Ishikawa (cell line): ENCODE data around the gene PCDHGA9.
A peak's percentile ranks its signal among the peaks of the same experiment; 100 is the strongest.

Experiments
- CEBPB ChIP-seq: IDR thresholded peaks from 2 replicates; pipeline ENCODE4 v1.6.1; 2012
- CREB1 ChIP-seq: IDR thresholded peaks from 2 replicates; pipeline ENCODE4 v1.6.1; 2012; ENCODE audit warnings: low read depth
- EGR1 ChIP-seq: IDR thresholded peaks from 2 replicates; pipeline ENCODE4 v1.6.1; 2012
- EP300 ChIP-seq: IDR thresholded peaks from 2 replicates; pipeline ENCODE4 v1.6.1; 2012; ENCODE audit warnings: borderline replicate concordance
- FOXM1 ChIP-seq: IDR thresholded peaks from 2 replicates; pipeline ENCODE4 v1.6.1; 2012; ENCODE audit warnings: low read depth, borderline replicate concordance
- MAX ChIP-seq: IDR thresholded peaks from 2 replicates; pipeline ENCODE4 v1.6.1; 2012
- NFIC ChIP-seq: IDR thresholded peaks from 2 replicates; pipeline ENCODE4 v1.6.1; 2012
- RAD21 ChIP-seq: IDR thresholded peaks from 2 replicates; pipeline ENCODE4 v1.6.1; 2012; ENCODE audit warnings: low read depth
- TAF1 ChIP-seq: IDR thresholded peaks from 2 replicates; pipeline ENCODE4 v1.6.1; 2012; ENCODE audit warnings: low read depth, mild to moderate bottlenecking
- TCF12 ChIP-seq: IDR thresholded peaks from 2 replicates; pipeline ENCODE4 v1.6.1; 2012; ENCODE audit warnings: low read depth
- TEAD4 ChIP-seq: IDR thresholded peaks from 2 replicates; pipeline ENCODE4 v1.6.1; 2012
- USF1 ChIP-seq: IDR thresholded peaks from 2 replicates; pipeline ENCODE4 v1.6.1; 2012
- YY1 ChIP-seq: IDR thresholded peaks from 2 replicates; pipeline ENCODE4 v1.6.1; 2012; ENCODE audit warnings: low read depth
- ZBTB7A ChIP-seq: IDR thresholded peaks from 2 replicates; pipeline ENCODE4 v1.6.1; 2012; ENCODE audit warnings: low read depth
- TF ChIP-seq, protein P1 (sequence below): IDR thresholded peaks from 2 replicates; pipeline ENCODE4 v1.6.1; 2012; ENCODE audit warnings: low read depth, mild to moderate bottlenecking

Gene PCDHGA9

DNA sequence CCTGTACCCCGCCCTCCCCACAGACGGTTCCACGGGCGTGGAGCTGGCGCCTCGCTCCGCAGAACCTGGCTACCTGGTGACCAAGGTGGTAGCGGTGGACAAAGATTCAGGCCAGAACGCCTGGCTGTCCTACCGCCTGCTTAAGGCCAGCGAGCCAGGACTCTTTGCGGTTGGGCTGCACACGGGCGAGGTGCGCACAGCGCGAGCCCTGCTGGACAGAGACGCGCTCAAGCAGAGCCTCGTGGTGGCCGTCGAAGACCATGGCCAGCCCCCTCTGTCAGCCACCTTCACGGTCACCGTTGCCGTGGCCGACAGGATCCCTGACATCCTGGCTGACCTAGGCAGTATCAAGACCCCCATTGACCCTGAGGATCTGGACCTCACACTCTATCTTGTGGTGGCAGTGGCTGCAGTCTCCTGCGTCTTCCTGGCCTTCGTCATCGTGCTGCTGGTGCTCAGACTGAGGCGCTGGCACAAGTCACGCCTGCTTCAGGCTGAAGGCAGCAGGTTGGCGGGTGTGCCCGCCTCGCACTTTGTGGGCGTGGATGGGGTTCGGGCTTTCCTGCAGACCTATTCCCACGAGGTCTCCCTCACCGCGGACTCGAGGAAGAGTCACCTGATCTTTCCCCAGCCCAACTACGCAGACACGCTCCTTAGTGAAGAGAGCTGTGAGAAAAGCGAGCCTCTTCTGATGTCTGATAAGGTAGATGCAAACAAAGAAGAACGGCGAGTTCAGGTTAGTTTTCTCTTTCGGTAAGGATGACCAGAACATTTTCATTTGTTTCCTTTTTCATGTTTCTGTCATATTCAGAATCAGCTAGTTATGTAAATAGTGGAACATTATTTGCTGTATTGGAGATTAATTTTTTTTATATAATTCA, 36.3 kb upstream of the PCDHGA9 start:
- TF ChIP-seq, protein P1, sequence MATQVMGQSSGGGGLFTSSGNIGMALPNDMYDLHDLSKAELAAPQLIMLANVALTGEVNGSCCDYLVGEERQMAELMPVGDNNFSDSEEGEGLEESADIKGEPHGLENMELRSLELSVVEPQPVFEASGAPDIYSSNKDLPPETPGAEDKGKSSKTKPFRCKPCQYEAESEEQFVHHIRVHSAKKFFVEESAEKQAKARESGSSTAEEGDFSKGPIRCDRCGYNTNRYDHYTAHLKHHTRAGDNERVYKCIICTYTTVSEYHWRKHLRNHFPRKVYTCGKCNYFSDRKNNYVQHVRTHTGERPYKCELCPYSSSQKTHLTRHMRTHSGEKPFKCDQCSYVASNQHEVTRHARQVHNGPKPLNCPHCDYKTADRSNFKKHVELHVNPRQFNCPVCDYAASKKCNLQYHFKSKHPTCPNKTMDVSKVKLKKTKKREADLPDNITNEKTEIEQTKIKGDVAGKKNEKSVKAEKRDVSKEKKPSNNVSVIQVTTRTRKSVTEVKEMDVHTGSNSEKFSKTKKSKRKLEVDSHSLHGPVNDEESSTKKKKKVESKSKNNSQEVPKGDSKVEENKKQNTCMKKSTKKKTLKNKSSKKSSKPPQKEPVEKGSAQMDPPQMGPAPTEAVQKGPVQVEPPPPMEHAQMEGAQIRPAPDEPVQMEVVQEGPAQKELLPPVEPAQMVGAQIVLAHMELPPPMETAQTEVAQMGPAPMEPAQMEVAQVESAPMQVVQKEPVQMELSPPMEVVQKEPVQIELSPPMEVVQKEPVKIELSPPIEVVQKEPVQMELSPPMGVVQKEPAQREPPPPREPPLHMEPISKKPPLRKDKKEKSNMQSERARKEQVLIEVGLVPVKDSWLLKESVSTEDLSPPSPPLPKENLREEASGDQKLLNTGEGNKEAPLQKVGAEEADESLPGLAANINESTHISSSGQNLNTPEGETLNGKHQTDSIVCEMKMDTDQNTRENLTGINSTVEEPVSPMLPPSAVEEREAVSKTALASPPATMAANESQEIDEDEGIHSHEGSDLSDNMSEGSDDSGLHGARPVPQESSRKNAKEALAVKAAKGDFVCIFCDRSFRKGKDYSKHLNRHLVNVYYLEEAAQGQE: no peak
- TF ChIP-seq TCF12 (no peak), CREB1 (no peak), RAD21 (no peak), FOXM1 (no peak), TAF1 (no peak), YY1 (no peak), CEBPB (no peak), NFIC (no peak), EGR1 (no peak), USF1 (no peak), EP300 (no peak), TEAD4 (no peak), ZBTB7A (no peak)

- no peak for TF ChIP-seq TEAD4
- no peak for TF ChIP-seq TAF1
- no peak for TF ChIP-seq CREB1
- peak; percentile 22; the same call in 1 of the 2 replicates for TF ChIP-seq RAD21
- TF ChIP-seq, protein P1: no peak
- TF ChIP-seq MAX: no peak
Observed at GRCh38 chr5:141369994-141370848, 32.4 kb upstream of the PCDHGA9 start, which contains the start of gene PCDHGB3. Gene PCDHGB3 (plus strand): TSS chr5:141370242. CDS start chr5:141370395, 153 bp downstream.

- TF ChIP-seq MAX: no peak
- TF ChIP-seq, protein P1: no peak
- no peak for TF ChIP-seq TCF12
- TF ChIP-seq TAF1: no peak
- no peak for TF ChIP-seq FOXM1
- TF ChIP-seq TEAD4: no peak
- no peak for TF ChIP-seq EP300
- no peak for TF ChIP-seq ZBTB7A
- TF ChIP-seq USF1: no peak
- TF ChIP-seq RAD21: no peak
Observed at GRCh38 chr5:141371572-141372475, 30.8 kb upstream of the PCDHGA9 start.
